ENCODE data around the gene CYP19A1.

GRCh38 chr15:51181905-51182304 is 156.5 kb downstream of the CYP19A1 start:
- TF ChIP-seq EP300 (IDR thresholded peaks at IDR 0.05) (no peak), POLR2A (IDR thresholded peaks at IDR 0.05) (no peak), CTCF (IDR thresholded peaks at IDR 0.05) (no peak)

All from sigmoid colon (tissue), 4 donors.